Fibroblast of mammary gland (primary cell): ENCODE results near the gene PLXNA4.

Source experiments
- DNase-seq: peaks from one replicate; pipeline ENCODE4 v3.0.0-alpha.2; 2010; ENCODE audit warnings: low read depth
- H3K4me3 ChIP-seq: 2 replicates; pipeline ENCODE4 v1.5.1; 2011; ENCODE audit warnings: low read depth, mild to moderate bottlenecking, low read length, moderate library complexity; ENCODE audit not compliant: control insufficient read depth
- TF ChIP-seq, protein P1 (sequence below): conservative IDR thresholded peaks from 2 replicates; pipeline ENCODE4 v1.5.1; 2011; ENCODE audit warnings: low read depth, low read length, inconsistent platforms; ENCODE audit not compliant: control insufficient read depth, insufficient read depth

Gene PLXNA4

DNA sequence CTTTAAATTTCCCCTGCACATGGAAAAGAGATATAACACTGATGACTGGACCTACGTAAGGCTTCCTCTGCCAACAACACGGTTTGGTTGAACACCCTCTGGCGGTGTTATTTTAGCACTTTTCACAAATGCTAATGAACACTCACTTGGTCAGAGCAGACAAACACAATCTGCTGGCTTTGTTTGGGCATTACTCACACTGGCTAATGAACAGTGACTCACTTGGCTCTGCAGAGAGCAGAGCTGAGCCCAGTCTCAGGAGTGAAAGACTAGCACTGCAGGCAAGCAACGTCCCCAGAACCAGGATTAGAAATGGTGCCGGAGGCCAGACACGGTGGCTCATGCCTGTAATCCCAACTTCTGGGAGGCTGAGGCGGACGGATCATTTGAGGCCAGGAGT is 430.8 kb downstream of the PLXNA4 start:
- TF ChIP-seq, protein P1, sequence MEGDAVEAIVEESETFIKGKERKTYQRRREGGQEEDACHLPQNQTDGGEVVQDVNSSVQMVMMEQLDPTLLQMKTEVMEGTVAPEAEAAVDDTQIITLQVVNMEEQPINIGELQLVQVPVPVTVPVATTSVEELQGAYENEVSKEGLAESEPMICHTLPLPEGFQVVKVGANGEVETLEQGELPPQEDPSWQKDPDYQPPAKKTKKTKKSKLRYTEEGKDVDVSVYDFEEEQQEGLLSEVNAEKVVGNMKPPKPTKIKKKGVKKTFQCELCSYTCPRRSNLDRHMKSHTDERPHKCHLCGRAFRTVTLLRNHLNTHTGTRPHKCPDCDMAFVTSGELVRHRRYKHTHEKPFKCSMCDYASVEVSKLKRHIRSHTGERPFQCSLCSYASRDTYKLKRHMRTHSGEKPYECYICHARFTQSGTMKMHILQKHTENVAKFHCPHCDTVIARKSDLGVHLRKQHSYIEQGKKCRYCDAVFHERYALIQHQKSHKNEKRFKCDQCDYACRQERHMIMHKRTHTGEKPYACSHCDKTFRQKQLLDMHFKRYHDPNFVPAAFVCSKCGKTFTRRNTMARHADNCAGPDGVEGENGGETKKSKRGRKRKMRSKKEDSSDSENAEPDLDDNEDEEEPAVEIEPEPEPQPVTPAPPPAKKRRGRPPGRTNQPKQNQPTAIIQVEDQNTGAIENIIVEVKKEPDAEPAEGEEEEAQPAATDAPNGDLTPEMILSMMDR, result no peak
- DNase-seq, result peak; percentile 76
- no peak overlapping the region for H3K4me3 ChIP-seq

DNA sequence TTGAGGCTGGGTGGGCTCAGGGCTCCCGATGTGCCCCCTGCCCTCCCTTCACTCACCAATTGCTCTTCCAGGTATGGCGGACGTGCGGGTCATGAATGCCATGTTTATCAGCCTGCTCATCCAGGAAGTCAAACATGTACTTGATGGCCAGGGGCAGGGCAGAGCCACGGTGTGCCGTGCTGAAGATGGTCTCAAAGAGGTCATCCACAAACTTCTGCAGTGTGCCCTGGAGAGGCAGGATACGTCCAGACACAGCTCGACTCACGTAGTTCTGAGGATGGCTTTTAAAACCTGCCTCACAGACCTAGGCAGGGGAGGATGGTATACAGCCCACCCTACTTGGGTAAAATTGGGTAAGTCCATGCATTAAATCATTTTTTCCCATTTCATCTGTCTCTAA is 431.2 kb downstream of the PLXNA4 start:
- H3K4me3 ChIP-seq, result no peak overlapping the region
- no peak for DNase-seq
- TF ChIP-seq, protein P1, result no peak

- H3K4me3 ChIP-seq, result no peak overlapping the region
- DNase-seq, result no peak
- TF ChIP-seq, protein P1, result no peak
These were observed 434.3 kb downstream of the PLXNA4 start for GRCh38 chr7:132142006-132142405.

- H3K4me3 ChIP-seq, result no peak overlapping the region
- DNase-seq, result no peak
- TF ChIP-seq, protein P1, result no peak
These were observed 435.2 kb downstream of the PLXNA4 start for GRCh38 chr7:132141109-132141508.

- no peak overlapping the region for H3K4me3 ChIP-seq
- DNase-seq, result no peak
- TF ChIP-seq, protein P1, result no peak
These were observed 435.9 kb downstream of the PLXNA4 start for GRCh38 chr7:132140341-132140740.

DNA sequence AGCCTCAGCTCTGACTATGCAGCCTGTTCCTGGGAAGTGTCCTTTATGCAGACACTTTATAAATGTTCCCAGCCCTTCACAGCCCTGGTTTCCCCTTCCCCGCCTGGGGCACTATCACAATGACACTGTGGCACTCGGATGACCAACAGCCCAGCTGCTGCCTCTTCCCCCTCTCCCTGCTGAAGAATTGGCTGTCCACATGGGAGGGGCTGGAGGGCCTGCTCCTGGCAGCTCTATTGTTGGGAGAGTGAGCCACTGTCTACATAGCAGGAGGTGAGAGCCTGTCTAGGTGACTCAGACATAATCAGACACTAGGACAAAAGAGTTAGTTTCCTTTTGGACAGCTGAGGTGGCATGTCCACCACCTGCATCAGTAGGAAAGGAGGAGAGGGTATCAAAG is 437.5 kb downstream of the PLXNA4 start:
- TF ChIP-seq, protein P1, result no peak
- DNase-seq, result no peak
- H3K4me3 ChIP-seq, result no peak overlapping the region

GRCh38 chr7:132137681-132138080 is 438.6 kb downstream of the PLXNA4 start:
- DNase-seq, result no peak
- TF ChIP-seq, protein P1, result no peak
- no peak overlapping the region for H3K4me3 ChIP-seq
